GM19099 (cell line): Measurements from ENCODE around the gene STAT5B.
A peak's percentile ranks its signal among the peaks of the same experiment; 100 is the strongest.

ENCODE experiments used
- POLR2A ChIP-seq: IDR thresholded peaks from 3 replicates; pipeline ENCODE4 v1.6.1; 2011; ENCODE audit warnings: low read depth; ENCODE audit not compliant: insufficient read length; ENCODE audit errors: extremely low read depth

STAT5B gene

DNA sequence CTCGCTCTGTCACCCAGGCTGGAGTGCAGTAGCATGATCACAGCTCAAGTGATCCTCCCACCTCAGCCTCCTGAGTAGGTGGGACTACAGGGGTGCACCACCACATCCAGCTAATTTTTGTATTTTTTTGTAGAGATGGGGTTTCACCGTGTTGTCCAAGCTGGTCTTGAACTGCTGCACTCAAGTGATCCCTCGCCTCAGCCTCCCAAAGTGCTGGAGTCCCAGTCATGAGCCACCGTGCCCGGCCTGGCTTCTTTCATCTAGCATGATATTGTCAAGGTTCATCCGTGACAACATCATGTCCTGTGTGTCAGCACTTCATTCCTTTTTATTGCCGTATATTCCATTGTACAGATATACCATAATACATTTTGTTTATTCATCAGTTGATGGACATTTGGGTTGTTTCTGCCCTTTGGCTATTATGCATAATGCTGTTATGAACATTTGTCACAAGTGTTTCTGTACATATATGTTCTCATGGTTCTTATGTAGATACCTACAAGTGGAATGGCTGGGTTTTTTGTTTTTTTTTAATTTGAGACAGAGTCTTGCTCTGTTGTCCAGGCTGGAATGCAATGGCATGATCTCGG lies 78.5 kb downstream of the STAT5B start:
- no peak for TF ChIP-seq POLR2A

DNA sequence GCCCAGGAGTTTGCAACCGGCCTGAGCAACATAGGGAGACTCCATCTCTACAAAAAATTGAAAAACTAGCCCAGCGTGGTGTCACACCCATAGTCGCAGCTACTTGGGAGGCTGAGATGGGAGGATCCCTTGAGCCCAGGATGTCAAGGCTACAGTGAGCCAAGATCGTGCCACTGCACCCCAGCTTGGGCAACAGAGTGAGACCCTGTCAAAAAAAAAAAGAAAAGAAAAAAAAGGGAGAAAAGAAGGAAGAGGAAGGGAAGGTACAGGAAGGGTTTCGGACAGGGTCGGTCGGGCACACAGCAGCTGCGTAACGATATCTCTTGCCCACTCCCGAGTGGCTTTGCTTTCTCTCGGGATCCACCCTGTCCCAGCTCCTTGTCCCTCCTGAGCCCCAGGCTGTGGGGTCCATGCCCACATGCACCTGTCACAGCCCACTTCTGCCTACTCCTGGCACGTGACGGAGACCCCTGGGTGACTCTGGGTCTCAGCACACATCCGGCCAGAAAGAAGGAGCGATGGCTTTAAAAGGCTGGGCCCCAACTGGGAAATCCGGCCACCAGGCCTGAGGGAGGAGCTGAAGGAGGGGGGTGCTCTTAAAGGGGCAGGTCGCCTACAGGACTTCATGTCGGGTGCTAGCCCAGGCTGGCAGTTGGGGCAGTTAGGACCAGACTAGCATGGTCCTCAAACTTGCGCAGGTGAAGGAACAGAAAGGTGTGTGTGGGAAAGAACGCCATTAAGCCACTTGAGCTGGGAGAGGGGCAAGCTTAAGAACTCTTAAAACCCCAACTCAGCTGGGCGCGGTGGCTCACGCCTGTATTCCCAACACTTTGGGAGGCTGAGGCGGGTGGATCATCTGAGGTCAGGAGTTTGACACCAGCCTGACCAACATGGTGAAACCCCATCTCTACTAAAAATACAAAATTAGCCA lies 82.0 kb downstream of the STAT5B start, which contains the start of gene GHDC:
TSS of gene GHDC (minus strand) at position 526 of the 931 bp plus-strand sequence. CDS start 913 bp downstream, outside the sequence.
- TF ChIP-seq POLR2A, result peak; percentile 68

DNA sequence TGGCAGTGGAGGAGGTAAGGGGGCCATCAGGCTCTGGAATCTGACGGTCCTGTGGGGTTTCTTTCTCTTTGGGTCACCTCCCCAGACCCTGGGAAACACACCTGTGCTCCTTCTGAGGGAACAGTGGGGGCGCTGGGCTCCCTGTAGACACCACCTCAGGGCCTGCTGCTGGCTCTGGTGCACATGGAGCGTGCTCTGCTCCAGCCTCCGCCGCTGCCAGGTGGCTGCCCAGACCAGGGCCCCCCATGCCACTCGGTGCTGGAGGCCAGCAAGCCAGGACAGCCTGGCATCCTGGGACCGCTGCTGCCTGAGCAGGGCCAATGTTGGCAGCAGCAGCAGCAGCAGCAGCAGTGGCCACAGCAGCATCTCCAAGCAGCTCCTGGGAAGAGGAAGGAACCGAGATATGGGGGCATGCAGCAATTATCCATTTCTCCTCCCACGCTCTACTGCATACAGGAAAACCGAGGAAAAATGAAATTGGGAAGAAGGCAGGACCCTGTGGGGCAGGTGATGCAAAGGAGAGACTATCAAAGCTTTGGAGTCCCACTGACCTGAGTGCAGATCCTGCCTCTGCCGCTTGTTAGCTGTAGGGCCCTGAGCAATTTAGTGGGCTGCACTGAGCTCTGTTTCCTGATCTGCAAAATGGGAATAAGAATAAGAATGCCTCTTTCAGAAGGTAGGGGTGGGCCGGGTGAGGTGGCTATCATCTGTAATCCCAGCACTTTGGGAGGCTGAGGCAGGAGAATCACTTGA lies 82.8 kb downstream of the STAT5B start:
- no peak for TF ChIP-seq POLR2A

DNA sequence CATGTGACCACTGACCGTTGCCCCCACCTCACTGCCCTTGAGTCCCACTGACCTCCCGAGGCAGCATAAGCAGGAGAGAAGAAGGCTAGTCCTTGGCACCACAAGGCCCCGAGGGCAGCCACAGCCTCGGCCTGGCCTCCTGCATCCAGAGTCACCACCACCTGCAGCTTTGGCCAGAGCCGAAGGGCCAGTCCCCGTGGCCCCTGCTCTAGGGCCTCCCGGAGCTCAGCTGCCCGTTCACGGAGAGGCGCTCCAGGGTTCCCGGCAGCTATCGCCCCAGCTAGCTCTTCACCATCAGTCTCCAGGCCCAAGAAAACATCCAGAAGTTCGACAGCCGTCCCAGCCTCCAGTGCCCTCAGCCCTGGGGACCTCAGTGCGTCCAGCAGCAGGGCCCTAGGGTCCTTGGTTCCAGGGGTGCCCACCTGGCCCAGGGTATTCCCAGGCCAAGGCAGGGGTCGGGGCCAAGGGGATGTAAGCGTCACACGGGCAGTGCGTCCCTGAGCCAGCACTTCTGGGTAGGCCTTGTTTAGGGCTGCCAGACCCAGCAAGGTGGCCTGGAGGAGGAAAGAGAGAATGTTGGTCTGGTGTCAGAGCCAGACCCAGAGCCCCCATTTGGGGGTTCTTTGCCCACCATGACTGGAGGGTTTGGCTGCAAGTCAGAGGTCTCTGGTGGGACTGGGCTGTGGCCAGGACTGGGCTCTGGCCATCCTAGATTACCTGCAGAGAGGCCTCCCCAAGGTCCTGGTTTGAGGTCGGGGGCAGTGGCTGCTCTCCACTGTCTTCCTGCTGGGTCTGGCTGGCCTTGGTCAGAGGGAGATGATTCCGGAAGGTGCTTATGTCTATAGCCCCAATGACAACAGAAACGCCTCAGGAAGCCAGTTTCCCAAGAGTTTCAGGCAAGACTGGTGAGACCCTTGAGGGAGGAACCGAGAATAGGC lies 83.7 kb downstream of the STAT5B start:
- no peak for TF ChIP-seq POLR2A

DNA sequence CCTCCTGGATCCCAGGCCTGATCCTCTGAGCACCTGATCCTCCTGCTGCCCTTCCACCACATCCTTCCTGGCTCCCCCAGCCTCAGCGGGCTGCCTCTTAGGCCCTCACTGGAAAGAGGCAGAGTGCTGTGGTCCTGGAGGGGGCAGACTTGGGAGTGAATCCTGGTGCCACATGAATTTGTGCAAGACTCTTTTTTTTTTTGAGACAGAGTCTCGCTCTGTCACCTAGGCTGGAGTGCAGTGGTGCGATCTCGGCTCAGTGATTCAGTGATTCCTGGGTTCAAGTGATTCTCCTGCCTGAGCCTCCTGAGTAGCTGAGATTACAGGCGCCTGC lies 84.9 kb downstream of the STAT5B start:
- TF ChIP-seq POLR2A, result no peak

DNA sequence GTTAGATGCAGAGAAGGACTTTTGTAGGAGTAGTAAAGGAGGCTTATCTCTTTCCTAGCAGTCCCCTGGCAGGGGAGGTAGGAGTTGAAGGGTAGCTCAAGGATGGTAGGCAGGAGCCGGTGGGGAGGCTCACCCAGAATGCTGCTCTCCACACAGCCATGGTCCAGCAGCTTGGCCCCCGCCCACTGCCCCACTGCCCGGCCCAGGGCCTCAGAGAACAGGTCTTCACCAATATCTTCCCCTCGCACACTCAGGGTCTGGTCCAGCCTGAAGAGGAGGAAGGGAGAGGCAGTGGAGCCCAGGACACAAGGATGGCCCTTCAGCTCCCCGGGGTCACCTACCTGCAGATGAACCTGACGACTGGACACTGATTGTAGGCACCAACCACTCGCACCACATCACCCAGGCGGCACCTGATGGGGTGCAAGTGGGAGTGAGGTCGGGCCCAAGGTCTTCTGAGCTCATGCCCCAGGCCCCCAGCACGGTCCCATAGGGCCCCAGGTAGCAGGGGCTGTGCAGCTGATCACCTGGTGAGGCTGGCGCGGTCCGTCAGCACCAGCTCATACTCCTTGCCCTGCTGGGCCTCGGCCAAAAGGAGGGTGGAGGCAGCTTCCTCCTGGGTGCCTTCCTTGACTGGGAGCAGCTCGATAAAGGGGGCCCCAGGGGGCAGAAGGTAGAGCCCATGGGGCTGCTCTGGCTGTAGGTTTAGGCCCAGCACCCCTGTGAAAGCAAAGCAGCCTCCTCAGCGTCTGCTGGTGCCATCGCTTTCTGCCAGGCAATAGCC lies 85.5 kb downstream of the STAT5B start:
- no peak for TF ChIP-seq POLR2A

DNA sequence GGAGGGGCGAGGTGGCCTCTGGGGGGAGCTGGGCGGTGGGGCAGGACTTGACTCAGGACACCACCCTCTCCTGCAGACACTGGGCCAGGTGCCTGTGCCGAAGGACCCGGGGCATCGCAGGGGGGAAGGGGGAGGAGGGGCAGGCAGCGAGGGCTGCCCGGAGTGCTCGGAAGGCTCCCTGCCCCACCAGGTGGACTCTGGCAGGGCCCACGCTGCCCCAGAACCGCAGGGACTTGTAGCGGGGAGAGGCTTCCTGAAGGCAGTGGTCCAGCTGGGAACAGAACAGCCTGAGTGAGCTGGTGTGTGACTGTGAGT lies 86.6 kb downstream of the STAT5B start:
- no peak for TF ChIP-seq POLR2A

DNA sequence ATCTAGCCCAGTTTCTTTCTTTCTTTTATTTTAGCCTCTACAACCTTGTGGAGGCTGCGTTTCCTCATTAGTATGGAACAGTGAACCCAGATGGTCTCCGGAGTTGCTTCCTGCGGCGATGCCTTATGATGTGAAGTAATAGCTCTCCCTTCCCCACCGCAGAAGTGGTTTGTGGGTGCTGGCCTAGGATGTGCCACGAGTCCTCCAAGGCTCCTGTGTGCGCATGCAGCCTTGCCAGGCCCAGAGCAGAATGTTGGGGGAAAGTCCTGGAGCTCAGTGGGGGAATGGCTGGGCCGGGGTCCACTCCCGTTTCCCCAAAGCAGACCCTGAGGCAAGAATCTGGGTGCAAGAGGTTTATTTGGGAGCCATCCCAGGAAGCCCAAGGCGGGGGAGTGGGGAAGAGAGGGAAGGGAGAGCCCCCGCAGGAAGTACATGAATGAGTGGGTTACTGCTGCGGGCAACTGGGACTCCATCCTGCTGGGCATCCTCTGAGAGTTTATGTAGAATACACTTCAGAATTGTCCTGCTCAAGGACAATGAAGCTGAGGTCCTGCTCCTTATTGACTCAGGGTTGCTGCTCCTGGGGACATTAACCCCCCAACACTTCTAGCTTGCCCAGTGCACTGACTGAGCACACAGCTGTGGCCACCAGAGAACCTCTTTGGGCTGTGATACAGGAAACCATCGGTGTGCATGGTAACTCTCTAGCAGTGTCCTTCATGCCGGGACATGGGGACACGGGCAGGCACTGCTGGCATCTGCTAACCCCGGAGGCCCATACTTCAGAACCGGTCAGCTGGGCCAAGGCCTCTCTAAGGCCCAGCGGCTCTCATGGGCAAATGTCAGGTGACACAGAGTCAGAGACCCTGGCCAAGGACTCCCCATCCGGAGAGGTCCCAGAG lies 87.2 kb downstream of the STAT5B start:
- no peak for TF ChIP-seq POLR2A

DNA sequence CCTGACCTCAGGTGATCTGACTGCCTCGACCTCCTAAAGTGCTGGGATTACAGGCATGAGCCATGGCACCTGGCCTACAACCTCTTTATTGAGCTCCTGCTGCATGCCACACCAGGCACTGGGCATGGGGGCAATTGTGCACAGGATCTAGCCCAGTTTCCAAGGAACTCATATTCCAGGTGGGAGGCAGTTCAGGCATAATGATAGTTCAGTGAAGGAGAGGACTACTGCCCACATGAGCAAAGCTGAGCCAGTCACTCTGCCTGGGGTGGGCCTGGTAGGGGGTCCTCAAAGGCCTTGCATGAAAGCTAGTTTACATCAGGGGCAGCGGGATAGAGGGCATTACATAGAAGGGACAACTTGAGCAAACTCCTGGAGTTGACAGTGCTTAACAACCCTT lies 88.4 kb downstream of the STAT5B start:
- no peak for TF ChIP-seq POLR2A

DNA sequence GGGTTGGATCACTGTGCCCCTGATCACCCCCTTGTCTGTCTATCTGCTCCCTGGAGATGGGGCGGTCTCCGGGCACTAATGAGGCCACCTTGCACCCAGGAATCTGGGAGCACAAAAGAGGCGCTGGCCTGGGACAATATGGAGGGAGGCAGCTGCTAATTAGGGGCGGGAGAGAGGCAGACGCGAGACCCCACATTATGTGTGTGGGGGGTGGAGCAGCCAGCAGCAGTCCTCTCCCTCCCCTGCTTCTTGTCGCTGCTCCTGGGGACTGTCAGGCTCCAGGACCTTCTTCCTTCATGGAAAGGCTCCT lies 90.6 kb downstream of the STAT5B start:
- TF ChIP-seq POLR2A, result no peak

DNA sequence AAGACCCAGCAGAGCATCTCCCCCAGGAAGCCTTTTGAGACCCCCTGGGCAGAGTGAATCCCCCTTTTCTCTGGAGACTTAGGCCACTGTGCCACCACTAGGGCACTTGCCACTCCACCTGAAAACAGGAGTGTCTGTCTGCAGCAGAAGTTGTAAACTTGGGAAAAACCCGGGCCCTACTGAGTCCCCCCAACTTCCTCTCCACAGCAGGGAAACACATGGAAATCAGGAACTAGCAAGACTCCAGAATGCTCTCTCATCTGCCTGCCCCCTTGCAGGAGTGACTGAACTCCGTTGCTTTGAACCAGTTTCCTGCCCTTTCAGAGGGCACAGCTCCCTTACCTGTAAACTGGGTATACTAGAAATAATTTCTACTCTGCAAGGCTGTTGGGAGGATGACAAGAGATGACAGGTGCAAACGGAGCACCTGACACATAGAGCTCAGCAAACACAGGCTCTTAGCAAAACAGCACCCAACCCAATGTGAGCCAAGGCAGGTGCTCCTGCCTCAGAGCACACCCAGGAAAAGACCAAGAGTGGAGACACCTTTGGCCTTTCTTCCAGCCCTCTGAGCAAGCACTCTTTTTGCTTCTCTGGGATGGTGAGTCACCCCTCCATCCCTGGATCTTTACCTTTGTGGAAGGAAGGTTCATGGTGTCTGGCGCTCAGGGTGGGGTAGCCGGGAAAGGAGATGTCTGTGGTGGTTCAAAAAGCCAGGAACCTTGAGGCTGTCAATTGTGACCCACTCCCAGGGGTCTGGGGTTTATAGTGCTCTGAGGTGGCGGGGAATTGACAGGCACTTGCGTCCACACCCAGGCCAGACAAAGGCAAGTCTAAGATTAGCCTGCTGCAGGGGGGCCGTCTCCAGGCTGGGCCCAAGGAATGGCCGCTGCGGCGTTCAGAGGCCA lies 91.2 kb downstream of the STAT5B start, which contains the start of gene HCRT:
TSS of gene HCRT (minus strand) at position 740 of the 908 bp plus-strand sequence. CDS start at position 653, 87 bp downstream.
- TF ChIP-seq POLR2A, result no peak

DNA sequence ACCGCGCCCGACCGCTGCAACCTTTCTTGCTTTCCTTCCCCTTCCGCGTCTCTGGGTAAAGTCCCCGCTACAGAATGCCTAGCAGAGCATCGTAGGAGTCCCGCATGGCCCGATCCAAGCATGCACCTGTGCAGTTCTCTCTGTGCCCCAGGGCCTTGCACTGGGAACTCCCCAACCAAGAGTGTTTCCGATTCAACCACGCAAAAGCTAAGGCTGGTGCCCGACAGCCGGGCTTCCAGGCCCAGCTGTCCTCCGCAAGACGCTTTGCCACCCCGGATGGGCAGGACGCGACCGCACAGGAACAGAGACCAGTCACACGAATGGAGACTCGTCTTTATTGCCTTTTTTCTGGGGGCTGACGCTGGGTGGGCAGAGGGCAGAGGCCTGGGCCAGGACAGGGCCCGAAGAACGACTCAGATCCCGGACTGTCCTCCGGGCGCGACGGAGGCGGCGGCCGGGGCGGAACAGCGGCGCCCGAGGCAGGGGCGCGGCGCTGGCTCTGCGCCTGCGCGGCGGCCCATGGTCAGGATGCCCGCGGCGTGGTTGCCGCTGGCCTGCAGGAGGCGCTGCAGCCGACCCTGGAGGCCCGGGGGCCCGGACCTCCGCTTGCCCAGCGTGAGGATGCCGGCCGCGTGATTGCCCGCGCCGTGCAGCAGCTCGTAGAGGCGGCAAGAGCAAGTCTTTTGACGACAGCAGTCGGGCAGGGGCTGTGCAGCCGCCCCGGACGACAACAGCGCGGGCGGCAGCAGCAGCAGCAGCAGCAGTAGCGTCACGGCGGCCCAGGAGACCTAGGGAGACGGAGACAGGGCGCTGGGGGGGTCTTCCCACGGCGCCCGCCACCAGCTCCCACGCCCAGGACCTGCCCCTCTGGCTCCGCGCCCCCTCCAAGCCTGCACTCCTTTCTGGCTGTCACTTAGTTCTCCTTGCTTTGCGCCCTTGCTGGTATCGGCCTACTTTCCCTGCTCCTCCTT lies 92.2 kb downstream of the STAT5B start:
- TF ChIP-seq POLR2A, result peak; percentile 81
